ENCODE data around the gene MAN1A1. TPM values are rescaled to one million over a fixed set of nuclear protein-coding genes. Genes with fewer than 3 reads are reported as not detected.
A peak's percentile ranks its signal among the peaks of the same experiment; 100 is the strongest.

MAN1A1 gene
- polyA plus RNA-seq, 3 donors: 11.0 to 20.4 (median 16.1) TPM

- peaks cover 0 to 2% (median 0%) of the 10 kb centered on the region in 7 donors for H3K9me3 Mint-ChIP-seq
- DNase-seq: no peak
- no peaks in the 10 kb centered on the region for H4K20me1 ChIP-seq (ENCODE audit: insufficient read depth, low read length)
- no peak overlapping the region for H3K4me3 ChIP-seq (replicated peaks in 1 of 3; ENCODE audit: low read depth in 2 of 3, low read length in 3 of 3)
- no peak overlapping the region for H3K4me3 Mint-ChIP-seq
- WGBS (ENCODE audit: insufficient coverage): no CpG with 5 or more reads among the region's 3 CpGs
- no peaks in the 10 kb centered on the region for H3K9me3 ChIP-seq (replicated peaks in 1 of 2; ENCODE audit: control insufficient read depth in 1 of 2, insufficient read depth in 1 of 2, low read length in 2 of 2)
- peaks cover 0 to 6% (median 2%) of the 10 kb centered on the region in 3 donors for H3K27me3 Mint-ChIP-seq (ENCODE audit: low read depth in 3 of 3)
- no peak overlapping the region for H3K27ac Mint-ChIP-seq
- intact Hi-C loops (cut with micrococcal nuclease): no loop called here
- H3K4me1 ChIP-seq (ENCODE audit: control insufficient read depth in 1 of 2, insufficient read depth in 2 of 2, low read length in 2 of 2): peaks cover 12 to 14% of the 10 kb centered on the region in 2 donors
- no peak overlapping the region for H2AFZ ChIP-seq (ENCODE audit: insufficient read depth, low read depth, low read length, poor library complexity, severe bottlenecking)
- H3K4me2 ChIP-seq (replicated peaks; ENCODE audit: extremely low read depth, low read length, poor library complexity, severe bottlenecking): no peak overlapping the region
- no peaks in the 10 kb centered on the region for H3K79me2 ChIP-seq (ENCODE audit: insufficient read depth, low read length)
- H3K27ac ChIP-seq (ENCODE audit: low read depth in 1 of 2, low read length in 2 of 2): no peak overlapping the region
- H3K9ac ChIP-seq (ENCODE audit: insufficient read depth, low read length, poor library complexity, severe bottlenecking): no peak overlapping the region
- TF ChIP-seq CTCF (IDR thresholded peaks at IDR 0.05): no peak
- H3K4me1 Mint-ChIP-seq: peaks cover 16% of the 10 kb centered on the region
- no peaks in the 10 kb centered on the region for H3K27me3 ChIP-seq (ENCODE audit: control insufficient read depth in 2 of 2, insufficient read depth in 2 of 2, low read length in 2 of 2)
- H3K36me3 Mint-ChIP-seq: no peaks in the 10 kb centered on the region
- H3K36me3 ChIP-seq (replicated peaks in 1 of 2; ENCODE audit: control insufficient read depth in 1 of 2, insufficient read depth in 2 of 2, low read length in 2 of 2): no peaks in the 10 kb centered on the region
These were observed 197.4 kb downstream of the MAN1A1 start for GRCh38 chr6:119152187-119152586.

- H3K4me1 Mint-ChIP-seq: peaks cover 30% of the 10 kb centered on the region
- no peak overlapping the region for H3K4me3 Mint-ChIP-seq
- 86% methylated on average over 1 of the region's 9 CpGs for WGBS (ENCODE audit: insufficient coverage)
- no peak overlapping the region for H3K27ac ChIP-seq (ENCODE audit: low read depth in 1 of 2, low read length in 2 of 2)
- H3K27me3 ChIP-seq (ENCODE audit: control insufficient read depth in 2 of 2, insufficient read depth in 2 of 2, low read length in 2 of 2): no peaks in the 10 kb centered on the region
- peak overlapping the region in 2 of 7 donors; percentile 38 to 85 for H3K27ac Mint-ChIP-seq
- peaks cover 0 to 4% (median 2%) of the 10 kb centered on the region in 3 donors for H3K27me3 Mint-ChIP-seq (ENCODE audit: low read depth in 3 of 3)
- H3K4me2 ChIP-seq (replicated peaks; ENCODE audit: extremely low read depth, low read length, poor library complexity, severe bottlenecking): no peak overlapping the region
- H3K9me3 Mint-ChIP-seq: peaks cover 0 to 2% (median 0%) of the 10 kb centered on the region in 7 donors
- H3K9me3 ChIP-seq (replicated peaks in 1 of 2; ENCODE audit: control insufficient read depth in 1 of 2, insufficient read depth in 1 of 2, low read length in 2 of 2): no peaks in the 10 kb centered on the region
- DNase-seq: no peak
- no peaks in the 10 kb centered on the region for H3K79me2 ChIP-seq (ENCODE audit: insufficient read depth, low read length)
- no peaks in the 10 kb centered on the region for H3K36me3 ChIP-seq (replicated peaks in 1 of 2; ENCODE audit: control insufficient read depth in 1 of 2, insufficient read depth in 2 of 2, low read length in 2 of 2)
- no peaks in the 10 kb centered on the region for H4K20me1 ChIP-seq (ENCODE audit: insufficient read depth, low read length)
- no peak overlapping the region for H3K9ac ChIP-seq (ENCODE audit: insufficient read depth, low read length, poor library complexity, severe bottlenecking)
- no peaks in the 10 kb centered on the region for H3K36me3 Mint-ChIP-seq
- H2AFZ ChIP-seq (ENCODE audit: insufficient read depth, low read depth, low read length, poor library complexity, severe bottlenecking): no peak overlapping the region
- TF ChIP-seq CTCF (IDR thresholded peaks at IDR 0.05): no peak
- no peak overlapping the region for H3K4me3 ChIP-seq (replicated peaks in 1 of 3; ENCODE audit: low read depth in 2 of 3, low read length in 3 of 3)
- peaks cover 27 to 28% of the 10 kb centered on the region in 2 donors for H3K4me1 ChIP-seq (ENCODE audit: control insufficient read depth in 1 of 2, insufficient read depth in 2 of 2, low read length in 2 of 2)
- intact Hi-C loops (cut with micrococcal nuclease): loop anchor here in 1 of 2 donors (5.0 kb wide), 1 partner anchor 198 kb away; the partner anchor contains the start of gene MAN1A1
These were observed 200.6 kb downstream of the MAN1A1 start for GRCh38 chr6:119148825-119149525.

Measured in CD14-positive monocyte (primary cell).